NOMO-1 treated with DMSO at 0.1 percent for 48 hours (cell line): Measurements from ENCODE around the gene SERPINB13.

ENCODE experiments used
- DNase-seq: peaks from one replicate; lab custom pipeline; 2025; ENCODE audit not compliant: unreplicated experiment; lab: John Stamatoyannopoulos, UW

The SERPINB13 gene

GRCh38 chr18:63586966-63587365 lies at the start of gene SERPINB13:
Gene SERPINB13 (plus strand): TSS chr18:63587343. CDS start chr18:63588668, 1,325 bp downstream.
- DNase-seq = no peak

GRCh38 chr18:63539904-63540510 lies 47.1 kb upstream of the SERPINB13 start:
- no peak for DNase-seq

DNA sequence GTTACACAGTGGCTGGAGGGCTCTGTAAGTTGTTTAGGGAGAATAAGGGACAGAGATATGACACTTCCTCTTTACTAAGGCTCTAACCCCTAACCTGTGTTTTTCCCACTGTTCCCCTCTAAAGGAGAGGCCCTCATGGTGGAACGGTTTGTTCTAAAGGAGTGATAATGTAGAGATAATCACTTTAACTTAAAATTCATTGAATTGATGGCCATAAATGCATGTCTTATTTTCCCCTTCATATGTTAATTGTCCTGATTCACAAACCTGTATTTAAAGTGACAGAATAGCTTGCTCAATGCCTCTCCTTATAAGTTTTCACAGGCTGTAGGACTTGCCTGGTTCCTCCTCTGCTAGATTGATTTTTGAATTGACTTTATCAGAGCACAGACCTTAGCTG lies 45.1 kb upstream of the SERPINB13 start, which contains the start of gene SERPINB12:
Gene SERPINB12 (plus strand): TSS at position 301 of the 400 bp plus-strand sequence. CDS start 13,791 bp downstream, outside the sequence.
- DNase-seq = peak; percentile 16

- DNase-seq = no peak
These were observed 43.1 kb upstream of the SERPINB13 start for GRCh38 chr18:63544017-63544416.

DNA sequence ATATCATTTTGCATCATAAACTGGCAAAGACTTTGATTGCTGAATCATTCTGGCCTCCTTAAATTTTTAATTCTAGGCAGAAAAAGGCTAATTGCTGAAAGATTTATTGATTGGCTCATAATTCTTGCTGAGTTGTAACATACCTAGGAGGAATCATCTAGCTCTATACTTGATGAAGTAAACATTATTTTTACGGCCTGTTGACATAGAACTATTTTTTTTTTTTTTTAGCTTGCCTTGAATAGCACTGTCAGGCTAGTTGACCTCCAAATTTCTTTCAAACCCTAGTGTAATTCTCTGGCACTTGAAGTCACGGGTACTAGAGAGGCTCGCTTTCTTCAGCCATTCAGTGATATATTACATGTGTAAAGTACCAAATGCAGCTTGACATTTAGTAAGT lies 42.1 kb upstream of the SERPINB13 start:
- DNase-seq = no peak

GRCh38 chr18:63550068-63550467 lies 37.1 kb upstream of the SERPINB13 start:
- DNase-seq = no peak

- no peak for DNase-seq
These were observed 35.4 kb upstream of the SERPINB13 start for GRCh38 chr18:63551769-63552168.

GRCh38 chr18:63552581-63552980 lies 34.6 kb upstream of the SERPINB13 start:
- no peak for DNase-seq

DNA sequence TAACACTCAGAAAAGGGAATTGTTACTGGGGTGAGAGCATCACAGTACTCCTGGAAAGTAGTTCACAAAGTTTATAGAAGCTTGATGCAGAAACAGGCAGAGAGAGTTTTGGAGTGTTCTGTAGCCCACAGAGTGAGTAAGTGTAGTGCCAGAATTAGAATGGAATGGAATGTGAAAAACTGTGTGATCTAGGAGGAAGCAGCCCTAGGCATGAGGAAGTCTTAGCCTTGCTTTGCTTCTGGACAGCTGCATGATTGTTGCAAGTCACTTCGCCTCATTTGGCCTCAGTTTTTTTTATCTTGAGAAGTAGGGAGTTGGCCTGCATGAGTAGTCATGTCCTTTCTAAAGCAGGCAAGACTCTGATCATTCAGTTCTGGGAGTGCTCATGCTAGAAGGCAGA lies 34.1 kb upstream of the SERPINB13 start:
- DNase-seq = peak; percentile 90

DNA sequence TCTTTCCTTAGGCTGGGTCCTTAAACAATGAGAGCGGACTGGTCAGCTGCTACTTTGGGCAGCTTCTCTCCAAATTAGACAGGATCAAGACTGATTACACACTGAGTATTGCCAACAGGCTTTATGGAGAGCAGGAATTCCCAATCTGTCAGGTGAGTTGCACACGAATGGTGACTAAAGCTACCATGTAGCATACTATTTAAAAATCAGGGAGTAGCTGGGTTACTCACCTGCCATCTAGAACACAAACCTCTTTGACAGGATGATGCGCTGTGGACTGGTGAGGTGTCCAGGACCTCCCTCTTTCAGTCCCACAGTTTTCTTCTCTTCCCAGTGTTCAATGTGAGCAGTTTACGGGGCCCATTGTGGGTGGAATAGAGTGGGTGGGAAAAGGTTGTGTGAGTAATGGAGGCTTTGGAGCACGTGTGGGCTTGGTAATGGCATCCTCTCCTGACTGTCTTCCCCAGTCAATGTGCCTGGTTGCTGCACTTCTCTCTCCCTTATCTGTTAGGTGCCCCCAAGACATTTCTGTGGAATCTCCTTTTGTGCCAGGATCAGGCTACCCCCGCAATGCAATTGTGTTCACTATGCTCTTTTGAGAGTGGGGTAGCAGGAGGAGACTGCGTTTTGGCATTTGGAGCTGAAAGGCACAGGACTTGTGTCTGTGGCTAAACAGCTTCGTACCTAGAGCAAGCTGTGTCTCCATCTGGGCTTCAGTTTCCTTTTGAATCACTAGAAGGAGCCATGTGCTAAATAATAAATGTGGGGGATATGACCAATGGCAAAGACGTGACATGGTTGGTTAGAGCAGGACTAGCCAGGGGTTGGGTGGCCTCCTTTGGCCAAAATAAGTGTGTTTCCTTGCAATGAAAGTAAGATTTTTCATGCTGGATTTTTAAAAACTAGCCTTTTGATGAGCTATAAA lies 27.3 kb upstream of the SERPINB13 start:
- DNase-seq = no peak

DNA sequence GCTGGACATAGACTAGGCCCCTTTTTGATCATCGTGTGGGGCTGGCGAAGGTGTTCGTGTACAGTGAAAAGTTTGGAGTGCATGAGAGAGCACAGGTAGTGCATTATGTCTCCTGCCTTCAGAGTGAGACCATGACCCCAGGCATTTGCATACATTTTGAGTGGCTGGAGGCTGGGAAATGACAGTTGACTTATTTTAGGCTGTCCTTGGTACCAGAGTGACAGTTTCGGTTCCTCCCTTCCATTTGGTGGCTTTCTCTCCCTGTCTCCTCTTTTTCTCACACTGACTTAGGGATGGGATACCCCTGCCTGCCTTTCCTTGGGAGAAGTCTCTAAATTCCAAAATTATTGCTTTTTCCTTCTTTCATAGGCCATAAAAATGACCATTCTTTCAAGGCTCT lies 24.9 kb upstream of the SERPINB13 start:
- peak; percentile 82 for DNase-seq

- DNase-seq = no peak
These were observed 23.1 kb upstream of the SERPINB13 start for GRCh38 chr18:63564021-63564420.

DNA sequence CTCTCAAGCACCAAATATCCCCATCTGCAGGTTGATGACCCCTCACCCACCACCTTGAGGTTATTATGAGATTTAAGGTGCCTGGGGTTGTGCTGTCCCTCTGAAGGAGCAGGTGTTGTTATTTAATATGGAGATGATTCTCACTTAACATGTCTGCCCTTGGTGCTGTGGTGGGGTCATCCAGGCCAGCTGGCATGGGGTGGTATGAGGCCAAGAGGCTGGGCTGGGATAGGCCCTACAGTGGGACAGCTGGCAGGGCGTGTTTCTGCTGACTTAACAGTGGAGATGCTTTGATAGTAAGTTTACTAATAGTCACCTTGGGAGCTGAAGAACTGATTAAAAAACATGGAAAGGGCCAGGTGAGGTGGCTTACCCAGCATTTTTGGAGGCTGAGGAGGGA lies 22.6 kb upstream of the SERPINB13 start:
- DNase-seq = no peak

- no peak for DNase-seq
These were observed 19.9 kb upstream of the SERPINB13 start for GRCh38 chr18:63567276-63567675.

GRCh38 chr18:63567825-63568224 lies 19.3 kb upstream of the SERPINB13 start:
- no peak for DNase-seq

DNA sequence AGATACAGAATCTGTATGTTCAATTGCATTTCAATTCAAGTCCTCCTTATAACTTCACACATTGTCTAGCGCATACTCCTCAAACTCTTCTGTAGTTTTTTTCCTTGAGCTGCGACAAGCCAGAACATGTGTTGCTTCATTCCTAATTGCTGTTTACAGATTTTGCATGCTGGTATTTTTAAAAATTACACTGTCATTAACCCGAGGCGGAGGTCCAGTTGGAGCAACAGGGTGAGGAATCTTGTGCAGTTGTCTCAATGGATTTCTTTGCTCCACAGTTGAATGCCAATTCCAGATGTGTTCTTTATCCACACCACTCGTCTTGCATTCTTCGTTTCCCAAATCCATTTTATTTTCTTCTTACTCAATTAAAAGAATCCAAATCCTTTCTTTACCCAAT lies 16.4 kb upstream of the SERPINB13 start:
- DNase-seq = no peak

DNA sequence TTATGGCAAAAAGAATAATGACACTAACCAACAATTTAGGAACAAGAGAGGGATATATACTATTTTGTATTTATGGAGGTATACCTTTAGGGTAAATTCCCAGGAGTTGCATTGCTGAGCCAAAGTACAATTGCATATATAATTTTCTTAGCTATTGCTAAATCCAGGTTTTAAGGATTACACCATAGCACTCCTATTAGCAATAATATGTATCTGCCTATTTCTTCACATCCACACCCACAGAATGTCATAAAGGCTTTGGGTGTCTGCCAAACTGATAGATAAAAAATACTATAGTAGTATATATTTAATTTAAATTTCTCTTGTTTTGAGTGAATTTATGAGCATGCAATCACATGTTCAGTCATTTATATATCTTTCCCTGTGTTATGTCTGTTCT lies 11.5 kb upstream of the SERPINB13 start:
- peak; percentile 19 for DNase-seq

GRCh38 chr18:63578357-63578958 lies 8.7 kb upstream of the SERPINB13 start:
- peak; percentile 54 for DNase-seq

- peak; percentile 76 for DNase-seq
These were observed 7.5 kb upstream of the SERPINB13 start for GRCh38 chr18:63579616-63580015.

- peak; percentile 19 for DNase-seq
These were observed 1.2 kb upstream of the SERPINB13 start for GRCh38 chr18:63585988-63586387.

GRCh38 chr18:63586431-63586830 lies 712 bp upstream of the SERPINB13 start:
- DNase-seq = no peak

GRCh38 chr18:63588909-63589308 lies 1.8 kb downstream of the SERPINB13 start:
- DNase-seq = no peak
